ENCODE measurements around the gene SLC38A3. TPM values are rescaled to one million over a fixed set of nuclear protein-coding genes. Genes with fewer than 3 reads are reported as not detected.

Gene SLC38A3
- total RNA-seq, 2 experiments from 2014 or later: 0.22 TPM; not detected in 1

DNA sequence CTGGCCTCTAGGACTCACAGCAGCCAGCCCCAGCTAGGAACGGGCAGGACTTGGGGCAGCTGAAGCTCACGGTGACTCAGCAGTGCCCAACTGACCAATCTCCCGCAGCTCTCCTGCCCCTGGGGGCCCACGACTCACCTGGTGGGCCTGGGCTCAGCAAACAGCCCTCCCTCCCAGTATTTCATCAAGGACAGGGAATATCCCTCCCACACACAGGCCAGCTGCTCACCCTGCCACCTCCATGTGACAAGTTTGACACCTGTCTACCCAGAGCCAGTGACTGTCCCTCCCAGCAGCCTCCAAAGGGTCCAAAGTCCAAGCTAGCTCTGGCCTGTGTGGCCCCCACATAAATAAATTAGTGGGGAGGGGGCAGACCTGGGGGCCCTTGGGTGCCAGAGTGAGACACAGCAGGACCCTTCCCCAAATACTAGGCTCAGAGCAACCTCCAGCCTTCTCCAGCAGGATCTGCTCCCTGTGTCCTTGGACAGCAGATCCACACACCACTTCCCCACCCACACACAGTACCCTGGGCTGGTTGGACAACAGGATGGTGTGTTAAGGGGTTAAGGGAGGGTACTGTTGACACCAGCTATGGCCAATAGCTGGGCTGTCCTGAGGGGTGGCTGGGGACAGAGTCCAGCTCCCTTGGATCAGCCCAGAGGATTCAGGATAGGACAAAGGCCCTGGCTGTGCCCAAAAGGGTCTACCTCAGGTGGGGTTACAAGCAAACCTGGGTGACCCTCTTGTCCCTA lies 9.4 kb upstream of the SLC38A3 start:
- ChIA-PET CTCF (interaction anchor here (0.7 to 7.0 kb wide), 26 partner anchors 7 to 524 kb away, joined by 3 to 204 read pairs (median 6); partner anchors contain the start of genes GNAI2, HYAL3, NAA80 and SLC38A3), POLR2A (interaction anchor here (0.9 to 2.4 kb wide), 8 partner anchors 25 to 97 kb away, joined by 3 to 16 read pairs (median 3); partner anchors contain the start of gene IFRD2)
- no peak overlapping the region for H3K4me3 Mint-ChIP-seq
- H3K4me1 Mint-ChIP-seq (ENCODE audit: low read depth): peaks cover 11% of the 10 kb centered on the region
- ATAC-seq: no peak
- DNase-seq: no peak
- no peaks in the 10 kb centered on the region for H3K36me3 Mint-ChIP-seq (ENCODE audit: low read depth)
- H3K27ac Mint-ChIP-seq: no peak overlapping the region
- no peaks in the 10 kb centered on the region for H3K9me3 Mint-ChIP-seq
- TF ChIP-seq, protein P1, sequence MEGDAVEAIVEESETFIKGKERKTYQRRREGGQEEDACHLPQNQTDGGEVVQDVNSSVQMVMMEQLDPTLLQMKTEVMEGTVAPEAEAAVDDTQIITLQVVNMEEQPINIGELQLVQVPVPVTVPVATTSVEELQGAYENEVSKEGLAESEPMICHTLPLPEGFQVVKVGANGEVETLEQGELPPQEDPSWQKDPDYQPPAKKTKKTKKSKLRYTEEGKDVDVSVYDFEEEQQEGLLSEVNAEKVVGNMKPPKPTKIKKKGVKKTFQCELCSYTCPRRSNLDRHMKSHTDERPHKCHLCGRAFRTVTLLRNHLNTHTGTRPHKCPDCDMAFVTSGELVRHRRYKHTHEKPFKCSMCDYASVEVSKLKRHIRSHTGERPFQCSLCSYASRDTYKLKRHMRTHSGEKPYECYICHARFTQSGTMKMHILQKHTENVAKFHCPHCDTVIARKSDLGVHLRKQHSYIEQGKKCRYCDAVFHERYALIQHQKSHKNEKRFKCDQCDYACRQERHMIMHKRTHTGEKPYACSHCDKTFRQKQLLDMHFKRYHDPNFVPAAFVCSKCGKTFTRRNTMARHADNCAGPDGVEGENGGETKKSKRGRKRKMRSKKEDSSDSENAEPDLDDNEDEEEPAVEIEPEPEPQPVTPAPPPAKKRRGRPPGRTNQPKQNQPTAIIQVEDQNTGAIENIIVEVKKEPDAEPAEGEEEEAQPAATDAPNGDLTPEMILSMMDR (IDR thresholded peaks at IDR 0.05): no peak
- intact Hi-C loops (cut with micrococcal nuclease): no loop called here
- H3K27me3 Mint-ChIP-seq: peaks cover 17% of the 10 kb centered on the region

DNA sequence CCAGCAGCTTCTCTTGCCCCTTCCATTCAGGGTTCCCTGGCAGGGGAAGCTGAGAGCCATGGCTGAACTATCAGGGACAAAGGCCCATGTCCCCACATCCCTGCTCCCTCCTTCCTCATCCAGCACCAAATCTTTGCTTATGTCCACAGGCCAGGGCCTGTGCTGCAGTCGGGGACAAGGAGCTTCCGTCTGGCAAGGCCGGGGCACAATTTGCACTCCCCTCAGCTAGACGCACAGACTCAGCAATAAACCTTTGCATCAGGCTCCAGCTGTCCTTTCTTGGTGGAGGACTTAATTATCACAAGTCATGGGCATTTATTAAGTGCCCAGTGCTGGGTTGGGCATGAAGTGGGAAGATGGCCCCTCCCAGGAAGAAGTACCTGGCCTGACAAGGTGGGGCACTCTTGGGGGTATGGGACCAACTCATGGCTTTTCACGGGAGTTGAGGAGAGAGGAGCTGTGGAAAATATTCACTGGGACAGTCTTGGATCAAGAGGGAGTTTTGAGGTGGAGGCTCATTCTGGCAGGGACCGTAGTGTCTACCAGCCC lies 8.7 kb upstream of the SLC38A3 start:
- intact Hi-C loops (cut with micrococcal nuclease): no loop called here

DNA sequence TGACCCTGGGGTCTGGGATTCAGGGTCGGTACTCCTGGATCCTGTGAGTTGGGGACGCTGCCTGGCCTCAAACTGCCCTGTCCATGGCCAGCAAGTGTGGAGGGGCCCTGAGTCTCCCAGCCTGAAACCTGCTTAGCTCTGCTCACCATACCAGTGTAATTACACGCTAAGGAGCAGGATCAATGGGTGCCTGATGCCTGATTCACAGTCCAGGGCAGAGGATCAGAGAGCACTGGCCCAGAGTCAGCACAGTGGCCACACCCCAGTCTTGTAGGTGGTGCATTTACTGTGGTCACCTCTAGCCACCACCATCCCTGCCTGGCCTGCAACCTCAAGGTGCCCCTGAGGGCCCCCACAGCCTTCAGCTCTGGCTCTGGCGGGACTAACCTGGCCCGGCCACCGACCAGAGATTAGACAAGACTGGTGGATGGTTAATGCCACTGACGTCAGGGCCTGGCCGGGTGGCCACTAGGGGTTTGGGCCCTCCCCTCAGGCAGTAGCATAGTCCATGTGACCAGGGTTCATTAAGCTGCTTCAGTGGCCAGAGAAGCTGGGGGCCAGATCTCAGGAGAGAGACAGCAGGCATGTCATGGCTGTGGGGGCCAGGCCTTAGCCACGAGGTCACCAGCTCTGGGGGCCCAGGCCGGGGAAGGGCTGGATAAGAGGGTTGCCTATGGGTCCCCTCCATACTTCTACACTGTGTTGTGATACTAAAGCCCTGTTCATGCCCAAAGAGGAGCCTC lies 3.3 kb upstream of the SLC38A3 start:
- CTCF ChIA-PET: interaction anchor here (1.1 to 6.5 kb wide), 4 partner anchors 8 to 45 kb away, joined by 3 to 26 read pairs (median 14); no protein-coding TSS in a partner anchor
- Mint-ChIP-seq H3K4me3 (no peak overlapping the region), H3K9me3 (no peaks in the 10 kb centered on the region), H3K4me1 (ENCODE audit: low read depth) (no peaks in the 10 kb centered on the region), H3K27me3 (peaks cover 40% of the 10 kb centered on the region), H3K27ac (no peak overlapping the region), H3K36me3 (ENCODE audit: low read depth) (no peaks in the 10 kb centered on the region)
- POLR2A ChIA-PET: interaction anchor here (1.2 kb wide), 1 partner anchor 28 kb away, joined by 4 read pairs; no protein-coding TSS in a partner anchor
- DNase-seq: no peak
- intact Hi-C loops (cut with micrococcal nuclease): no loop called here
- TF ChIP-seq, protein P1 (IDR thresholded peaks at IDR 0.05): no peak
- ATAC-seq: no peak

More for the DNA sequence above, 8.7 kb upstream of the SLC38A3 start:
- no peak for DNase-seq
- peaks cover 11% of the 10 kb centered on the region for H3K4me1 Mint-ChIP-seq (ENCODE audit: low read depth)
- H3K36me3 Mint-ChIP-seq (ENCODE audit: low read depth): no peaks in the 10 kb centered on the region
- ChIA-PET CTCF (interaction anchor here (0.7 to 7.0 kb wide), 9 partner anchors 11 to 100 kb away, joined by 3 to 204 read pairs (median 4); partner anchors contain the start of gene SLC38A3), POLR2A (interaction anchor here (0.5 to 1.8 kb wide), 4 partner anchors 23 to 96 kb away, joined by 3 to 4 read pairs (median 3); partner anchors contain the start of gene IFRD2)
- no peaks in the 10 kb centered on the region for H3K9me3 Mint-ChIP-seq
- no peak for ATAC-seq
- no peak overlapping the region for H3K27ac Mint-ChIP-seq
- H3K4me3 Mint-ChIP-seq: no peak overlapping the region
- TF ChIP-seq, protein P1 (IDR thresholded peaks at IDR 0.05): no peak
- H3K27me3 Mint-ChIP-seq: peaks cover 23% of the 10 kb centered on the region

DNA sequence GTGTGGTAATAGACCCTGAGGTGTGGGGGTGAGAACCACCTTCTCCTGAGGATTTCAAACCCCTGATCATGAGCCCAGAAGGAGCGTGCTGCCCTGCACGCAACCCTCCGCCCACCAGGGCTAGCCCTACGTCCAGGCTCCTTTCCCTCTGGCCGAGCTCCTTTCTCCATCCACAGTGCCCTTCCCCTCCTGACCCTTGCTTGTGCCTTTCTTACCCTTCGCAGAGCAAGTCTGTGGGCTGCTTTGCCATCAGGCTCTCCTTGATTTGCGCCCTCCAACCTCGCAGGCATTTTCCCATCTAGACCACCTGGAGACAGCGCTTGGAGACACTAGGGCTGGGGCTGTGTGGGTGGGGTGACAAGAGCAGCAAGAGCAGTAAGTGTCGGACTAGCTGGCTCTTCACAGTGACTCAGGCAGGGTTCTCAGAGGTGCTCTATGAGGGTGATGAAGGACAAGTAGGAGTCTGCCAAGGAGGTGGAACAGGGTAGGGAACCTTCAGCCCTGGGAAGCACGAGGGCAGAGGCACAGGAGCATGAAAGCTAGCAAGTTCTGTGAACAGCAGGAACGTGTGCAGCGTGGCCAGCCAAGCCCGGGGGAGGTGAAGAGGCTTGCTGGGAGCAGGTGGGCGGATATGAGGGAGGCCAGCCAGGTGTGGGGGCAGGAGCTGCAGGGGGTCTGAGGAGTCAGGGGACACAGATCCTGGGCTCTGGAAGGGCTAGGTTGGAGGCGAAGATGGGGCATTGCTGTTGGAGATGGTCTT lies 2.5 kb upstream of the SLC38A3 start:
- TF ChIP-seq, protein P1 (IDR thresholded peaks at IDR 0.05): no peak
- POLR2A ChIA-PET: interaction anchor here (1.2 to 1.6 kb wide), 3 partner anchors 23 to 27 kb away, joined by 3 to 6 read pairs (median 4); no protein-coding TSS in a partner anchor
- no peak overlapping the region for H3K4me3 Mint-ChIP-seq
- no peak for DNase-seq
- H3K9me3 Mint-ChIP-seq: no peaks in the 10 kb centered on the region
- H3K27ac Mint-ChIP-seq: no peak overlapping the region
- intact Hi-C loops (cut with micrococcal nuclease): no loop called here
- peaks cover 45% of the 10 kb centered on the region for H3K27me3 Mint-ChIP-seq
- ATAC-seq: no peak
- CTCF ChIA-PET: interaction anchor here (0.7 to 6.5 kb wide), 9 partner anchors 9 to 57 kb away, joined by 3 to 26 read pairs (median 4); no protein-coding TSS in a partner anchor
- H3K36me3 Mint-ChIP-seq (ENCODE audit: low read depth): no peaks in the 10 kb centered on the region
- no peaks in the 10 kb centered on the region for H3K4me1 Mint-ChIP-seq (ENCODE audit: low read depth)

Measured in activated CD8-positive, alpha-beta T cell treated with anti-CD3 and anti-CD28 coated beads for 36 hours (primary cell).